Measurements from ENCODE around the gene KIAA0825.

- TF ChIP-seq CTCF (IDR thresholded peaks at IDR 0.05; ENCODE audit: borderline replicate concordance, extremely low read depth, low read length, poor library complexity, severe bottlenecking) = no peak
- no peak for TF ChIP-seq EZH2 (IDR thresholded peaks at IDR 0.05; ENCODE audit: borderline replicate concordance, low read depth, low read length, severe bottlenecking)
Observed at GRCh38 chr5:94361832-94362796, 256.3 kb downstream of the KIAA0825 start.
